Measurements from ENCODE around the gene ANTXRL.
"Not testable (repeated sequence)": the region's sequence is repeated elsewhere in the genome, so short reads cannot be mapped to it uniquely, and the experiment has no call there.

Gene ANTXRL

GRCh38 chr10:46255210-46255609 lies 31.6 kb upstream of the ANTXRL start:
- not testable (repeated sequence) for FAIRE-seq

- FAIRE-seq, result no peak
Observed at GRCh38 chr10:46255801-46256747, 30.7 kb upstream of the ANTXRL start.

GRCh38 chr10:46257099-46257498 lies 29.7 kb upstream of the ANTXRL start:
- no peak for FAIRE-seq

- not testable (repeated sequence) for FAIRE-seq
Observed at GRCh38 chr10:46262906-46263560, 23.8 kb upstream of the ANTXRL start.

- FAIRE-seq, result no peak
Observed at GRCh38 chr10:46263831-46264268, 22.9 kb upstream of the ANTXRL start.

- no peak for FAIRE-seq
Observed at GRCh38 chr10:46264336-46264735, 22.5 kb upstream of the ANTXRL start.

GRCh38 chr10:46264737-46265368 lies 21.9 kb upstream of the ANTXRL start:
- no peak for FAIRE-seq

GRCh38 chr10:46265566-46266305 lies 21.1 kb upstream of the ANTXRL start:
- FAIRE-seq, result not testable (repeated sequence)

GRCh38 chr10:46266306-46266985 lies 20.4 kb upstream of the ANTXRL start:
- FAIRE-seq, result no peak

GRCh38 chr10:46267132-46267985 lies 19.4 kb upstream of the ANTXRL start:
- no peak for FAIRE-seq

GRCh38 chr10:46268076-46268881 lies 18.5 kb upstream of the ANTXRL start:
- FAIRE-seq, result no peak

- not testable (repeated sequence) for FAIRE-seq
Observed at GRCh38 chr10:46269554-46270053, 17.2 kb upstream of the ANTXRL start.

- FAIRE-seq, result no peak
Observed at GRCh38 chr10:46270086-46270811, 16.5 kb upstream of the ANTXRL start.

- not testable (repeated sequence) for FAIRE-seq
Observed at GRCh38 chr10:46270963-46271530, 15.8 kb upstream of the ANTXRL start.

GRCh38 chr10:46271795-46272499 lies 14.8 kb upstream of the ANTXRL start:
- FAIRE-seq, result not testable (repeated sequence)

- FAIRE-seq, result no peak
Observed at GRCh38 chr10:46272863-46273415, 13.9 kb upstream of the ANTXRL start.

GRCh38 chr10:46273506-46274477 lies 13.0 kb upstream of the ANTXRL start:
- FAIRE-seq, result no peak

Data from A204.1 (cell line).